Measurements from ENCODE around the gene ATG4D.
"Not testable (repeated sequence)": the region's sequence is repeated elsewhere in the genome, so short reads cannot be mapped to it uniquely, and the experiment has no call there.

The ATG4D gene

GRCh38 chr19:10553087-10553667, 9.5 kb downstream of the ATG4D start:
- no peak for DNase-seq

DNA sequence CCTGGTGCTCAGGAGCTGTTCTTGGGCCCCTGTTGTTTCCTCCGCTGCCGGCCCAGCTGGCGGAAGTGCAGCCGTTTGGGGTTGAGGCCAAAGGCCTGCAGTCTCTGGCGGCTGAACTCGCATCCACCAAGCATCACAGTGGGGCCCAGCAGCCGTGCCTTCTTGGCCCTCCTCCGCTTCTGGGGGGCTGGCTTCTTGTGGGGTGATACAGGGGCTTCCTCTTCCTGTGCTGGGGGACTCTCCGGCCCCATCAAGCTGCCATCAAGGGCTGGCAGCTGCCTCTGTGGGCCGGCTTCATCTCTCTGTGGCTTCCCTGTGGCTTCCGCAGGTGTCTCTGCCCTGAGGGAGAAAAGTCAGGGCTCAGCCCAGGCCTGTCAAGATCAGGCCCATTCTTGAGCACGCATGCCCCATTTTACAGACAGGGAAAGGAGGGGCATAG, 10.3 kb downstream of the ATG4D start:
- no peak for DNase-seq

GRCh38 chr19:10554760-10555609, 11.3 kb downstream of the ATG4D start:
- DNase-seq = no peak

DNA sequence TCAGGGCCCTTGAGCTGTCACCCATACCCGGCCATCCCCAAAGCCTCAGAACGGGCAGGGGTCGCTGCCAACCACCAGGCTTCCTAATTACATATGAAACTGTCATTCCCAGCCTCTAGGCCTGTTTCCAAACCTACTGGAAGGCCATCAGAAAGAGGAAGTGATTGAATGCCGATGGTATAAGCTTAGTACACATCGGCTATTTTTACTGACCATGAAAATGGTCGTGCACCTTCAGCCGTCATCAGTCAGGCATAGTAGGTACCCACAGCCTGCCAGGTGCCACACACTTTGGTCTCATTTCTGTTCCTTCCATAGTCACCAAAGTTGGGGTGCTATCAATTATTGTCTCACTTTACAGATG, 11.9 kb downstream of the ATG4D start:
- no peak for DNase-seq

DNA sequence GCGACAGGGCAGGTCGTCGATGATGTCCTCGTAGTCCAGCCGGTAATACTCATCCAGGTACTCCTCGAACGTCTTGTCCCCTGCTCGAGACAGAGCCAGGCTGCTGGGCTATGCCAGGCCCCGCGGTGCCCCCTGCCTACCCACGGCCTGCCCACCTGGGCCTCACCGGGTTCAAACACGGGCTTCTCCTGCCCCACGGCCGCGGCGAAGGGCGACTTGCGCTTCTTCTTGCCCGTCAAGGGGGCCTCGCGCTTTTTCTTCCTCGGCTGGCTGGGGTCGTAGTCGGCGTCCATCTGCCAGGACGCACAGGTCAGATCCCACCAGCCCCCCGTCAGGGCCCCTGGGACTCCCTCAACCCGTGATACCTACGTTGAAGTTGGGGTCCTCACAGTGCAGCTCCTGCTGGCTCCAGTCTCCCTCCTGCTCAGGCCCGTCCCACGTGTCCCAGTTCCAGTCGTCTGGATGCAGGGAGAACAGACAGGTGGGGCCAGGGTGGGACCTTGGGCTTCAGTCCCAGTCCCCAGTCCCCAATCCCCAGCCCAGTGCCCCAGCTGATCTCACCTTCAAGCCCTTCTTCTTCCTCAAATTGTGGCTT, 14.0 kb downstream of the ATG4D start:
- no peak for DNase-seq

DNA sequence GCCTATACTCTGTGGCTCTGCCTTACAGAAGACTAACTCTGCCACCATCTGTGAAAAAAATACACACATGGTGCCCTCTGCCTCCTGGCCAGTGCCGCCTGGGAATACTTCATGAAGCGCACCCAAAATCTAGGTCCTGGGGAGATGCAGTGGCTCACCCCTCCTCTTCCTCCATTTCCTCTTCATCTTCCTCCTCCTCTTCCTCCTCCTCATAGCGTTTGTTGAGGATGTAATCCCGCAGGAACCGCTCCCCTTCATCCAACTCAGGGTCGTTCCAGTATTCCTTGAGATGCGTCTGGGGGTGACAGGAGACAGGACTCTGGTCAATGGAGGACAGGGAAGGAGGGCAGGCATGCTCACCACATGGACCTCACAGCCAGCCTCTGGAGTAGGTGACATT, 16.4 kb downstream of the ATG4D start:
- no peak for DNase-seq

- DNase-seq = no peak
These were observed 18.9 kb downstream of the ATG4D start for GRCh38 chr19:10562609-10563008.

GRCh38 chr19:10565028-10565566, 21.4 kb downstream of the ATG4D start:
- peak; percentile 47 to 48 for DNase-seq

GRCh38 chr19:10565567-10566407, 22.1 kb downstream of the ATG4D start, which contains the start of gene KRI1:
KRI1 (minus strand) TSS chr19:10566010; CDS start chr19:10565999, 11 bp downstream.
- DNase-seq = peak; percentile 96 to 98

GRCh38 chr19:10566408-10566657, 22.6 kb downstream of the ATG4D start:
- no peak for DNase-seq

DNA sequence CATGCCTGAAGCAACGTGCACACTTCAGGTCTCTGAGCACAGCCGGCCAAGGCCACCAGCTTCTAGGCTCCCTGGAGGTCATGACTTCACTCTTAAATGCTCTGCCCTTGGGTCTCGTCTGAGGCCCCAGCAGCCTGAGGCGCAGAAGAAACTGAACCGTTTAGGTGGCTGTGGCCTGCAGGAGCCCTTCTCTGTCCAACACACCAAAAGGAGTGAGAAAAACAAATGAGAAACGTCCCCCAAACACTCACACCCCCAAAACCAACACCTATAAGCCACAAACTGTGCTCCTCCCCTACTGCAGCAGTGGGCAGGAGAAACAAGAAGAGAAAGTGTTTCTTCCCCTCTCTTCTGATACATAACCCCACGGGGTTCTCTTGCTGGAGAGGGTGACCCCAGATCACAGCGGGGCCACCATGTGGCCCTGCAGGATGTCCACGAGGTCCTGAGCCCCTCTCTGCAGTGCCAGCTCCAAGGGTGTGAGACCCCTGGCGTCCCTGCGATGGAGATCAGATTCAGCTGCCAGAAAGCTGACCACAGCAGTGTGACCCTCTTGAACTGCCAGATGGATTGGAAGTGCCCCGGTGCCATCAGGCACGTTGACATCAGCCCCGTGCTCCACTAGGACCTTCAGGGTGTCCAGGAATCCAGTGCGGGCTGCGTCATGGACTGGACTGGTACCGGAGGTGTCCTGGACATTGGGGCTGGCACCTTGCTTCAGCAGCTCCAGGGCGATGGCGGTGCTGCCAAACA, 23.1 kb downstream of the ATG4D start:
- no peak for DNase-seq

DNA sequence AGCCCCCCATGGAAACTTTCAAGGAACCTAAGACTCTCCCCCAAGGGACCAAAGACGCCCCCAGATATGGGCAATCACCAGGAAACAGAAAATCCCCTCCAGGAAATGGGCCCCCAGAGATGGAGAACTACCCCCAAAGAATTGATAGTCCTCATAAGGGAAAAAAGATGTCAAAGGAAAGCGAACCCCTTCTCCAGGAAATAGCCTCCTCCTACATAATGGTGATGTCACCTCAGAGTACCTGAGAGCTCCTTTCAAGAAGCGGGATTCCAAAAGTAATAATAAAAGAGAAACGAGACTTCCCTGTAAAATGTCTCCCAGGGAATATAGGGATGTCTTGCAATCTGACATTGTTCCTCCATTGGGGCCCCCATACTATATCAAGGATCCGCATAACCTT, 24.0 kb downstream of the ATG4D start:
- DNase-seq = no peak

GRCh38 chr19:10568062-10568825, 24.5 kb downstream of the ATG4D start:
- peak in 1 of 2 experiments; percentile 60 for DNase-seq

DNA sequence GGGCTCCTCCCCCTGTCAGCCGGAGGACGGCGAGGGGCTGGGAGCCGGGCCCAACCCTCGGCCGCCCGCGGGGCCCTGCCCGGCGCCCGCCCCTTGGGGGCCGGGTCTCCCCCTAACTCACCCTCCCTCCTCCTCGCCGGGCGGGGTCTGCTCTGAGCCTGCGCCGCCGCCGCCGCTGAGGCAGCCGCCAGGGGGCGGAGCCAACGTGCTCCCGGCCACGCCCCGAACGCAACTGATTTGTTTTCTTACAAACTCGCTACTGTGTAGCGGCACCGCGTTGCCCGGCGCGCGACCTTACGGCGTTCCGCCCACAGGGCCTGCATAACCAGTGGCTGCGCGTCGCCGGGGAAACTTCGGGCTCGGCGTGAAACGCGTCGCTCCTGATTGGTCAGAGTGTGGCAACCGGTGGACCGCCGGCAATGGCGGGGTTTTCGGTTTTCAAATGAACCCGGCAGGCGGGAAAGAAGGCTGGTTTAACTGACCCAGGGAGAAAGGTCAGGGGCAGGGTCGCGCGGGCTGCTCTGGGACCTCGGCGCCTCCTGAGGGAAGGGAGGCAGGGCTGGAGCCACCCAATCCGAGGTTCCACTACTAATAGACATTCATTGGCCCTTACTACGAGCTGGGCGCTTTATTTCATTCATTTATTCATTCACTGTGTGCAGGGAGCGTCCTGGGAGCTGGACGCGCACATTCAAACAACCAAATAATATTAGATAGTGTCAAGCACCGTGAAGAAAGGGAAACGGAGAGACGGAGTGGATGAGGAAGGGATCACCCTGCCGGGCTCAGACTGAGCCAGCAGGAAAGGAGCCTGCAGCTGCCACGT, 25.3 kb downstream of the ATG4D start, which contains the start of gene CDKN2D:
CDKN2D (minus strand) TSS at position 154 of the 826 bp plus-strand sequence. CDS start 326 bp downstream, outside the sequence.
- peak; percentile 98 to 99 for DNase-seq

DNA sequence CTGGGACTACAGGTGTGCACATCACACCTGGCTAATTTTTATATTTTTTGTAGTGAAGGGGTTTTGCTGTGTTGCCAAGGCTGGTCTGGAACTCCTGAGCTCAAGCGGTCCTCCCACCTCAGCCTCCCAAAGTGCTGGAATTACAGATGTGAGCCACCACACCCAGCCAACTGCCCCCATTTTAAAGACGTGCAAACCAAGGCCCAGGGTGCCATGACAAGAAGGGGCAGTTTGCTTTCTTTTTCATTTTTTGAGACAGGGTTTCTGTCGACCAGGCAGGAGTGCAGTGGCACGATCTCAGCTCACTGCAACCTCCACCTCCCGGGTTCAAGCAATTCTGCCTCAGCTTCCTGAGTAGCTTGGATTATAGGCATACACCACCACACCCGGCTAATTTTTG, 30.1 kb downstream of the ATG4D start:
- not testable (repeated sequence) for DNase-seq

DNA sequence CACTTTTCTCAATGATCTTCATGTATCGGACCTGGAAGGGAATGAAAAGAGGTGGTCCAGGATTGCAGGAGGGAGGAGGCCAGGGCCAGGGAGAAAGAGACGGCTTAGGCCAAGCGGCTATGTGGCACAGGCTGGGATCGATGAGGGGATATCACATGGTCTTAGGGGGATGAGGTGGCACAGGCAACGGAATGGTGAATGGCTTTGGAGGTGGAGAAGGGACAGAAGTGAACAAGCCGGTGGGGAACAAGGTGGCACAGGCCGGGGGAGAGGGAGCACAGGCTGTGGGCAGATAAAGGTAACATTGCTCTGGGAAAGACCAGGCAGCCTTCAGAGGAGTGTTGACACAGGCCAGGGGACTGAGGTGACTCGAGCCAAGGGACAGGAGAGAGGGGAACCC, 30.8 kb downstream of the ATG4D start:
- no peak for DNase-seq

GRCh38 chr19:10575011-10575716, 31.5 kb downstream of the ATG4D start:
- DNase-seq = no peak

DNA sequence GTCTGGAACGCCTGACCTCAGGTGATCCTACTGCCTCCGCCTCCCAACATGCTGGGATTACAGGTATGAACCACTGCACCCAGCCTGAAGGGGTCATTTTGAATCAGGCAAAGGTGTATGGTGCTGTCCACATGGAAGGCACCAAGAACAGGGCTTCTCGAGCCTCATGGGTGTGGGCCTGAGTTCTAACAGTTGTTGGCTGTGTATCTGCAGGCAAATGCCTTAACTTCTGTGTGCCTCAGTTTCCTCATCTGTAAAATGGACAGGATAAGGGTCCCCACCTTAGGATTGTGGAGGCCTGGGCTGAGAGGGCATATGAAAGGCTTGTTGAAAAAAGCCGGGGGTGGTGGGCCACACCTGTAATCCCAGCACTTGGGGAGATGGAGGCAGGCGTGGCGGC, 34.2 kb downstream of the ATG4D start:
- no peak for DNase-seq

GRCh38 chr19:10580979-10581631, 37.4 kb downstream of the ATG4D start:
- peak; percentile 83 to 84 for DNase-seq
